ENCODE measurements around the gene ZHX3.

Gene ZHX3

GRCh38 chr20:41364967-41365765 is 47.6 kb upstream of the ZHX3 start:
- no peak overlapping the region for H3K4me2 ChIP-seq (ENCODE audit: low read length)
- no peak overlapping the region for H3K4me3 ChIP-seq (ENCODE audit: low read depth, low read length)
- peaks cover 8% of the 10 kb centered on the region for H3K4me1 ChIP-seq
- no peaks in the 10 kb centered on the region for H3K79me2 ChIP-seq
- no peak for TF ChIP-seq CTCF (IDR thresholded peaks at IDR 0.05)
- H2AFZ ChIP-seq, result no peak overlapping the region
- no peak overlapping the region for H3K9ac ChIP-seq
- H3K9me3 ChIP-seq (ENCODE audit: control insufficient read depth, low read length), result no peaks in the 10 kb centered on the region
- H3K27ac ChIP-seq, result no peak overlapping the region
- H3K27me3 ChIP-seq (ENCODE audit: control insufficient read depth, insufficient read depth, low read length), result no peaks in the 10 kb centered on the region
- no peaks in the 10 kb centered on the region for H3K36me3 ChIP-seq (ENCODE audit: control insufficient read depth, insufficient read depth, low read length)

GRCh38 chr20:41364236-41364855 is 46.8 kb upstream of the ZHX3 start:
- H3K9me3 ChIP-seq (ENCODE audit: control insufficient read depth, low read length), result no peaks in the 10 kb centered on the region
- H3K4me1 ChIP-seq, result peaks cover 8% of the 10 kb centered on the region
- H3K4me3 ChIP-seq (ENCODE audit: low read depth, low read length), result no peak overlapping the region
- H3K27ac ChIP-seq, result no peak overlapping the region
- no peak overlapping the region for H3K9ac ChIP-seq
- H3K27me3 ChIP-seq (ENCODE audit: control insufficient read depth, insufficient read depth, low read length), result no peaks in the 10 kb centered on the region
- no peak for TF ChIP-seq CTCF (IDR thresholded peaks at IDR 0.05)
- no peak overlapping the region for H2AFZ ChIP-seq
- no peaks in the 10 kb centered on the region for H3K79me2 ChIP-seq
- no peaks in the 10 kb centered on the region for H3K36me3 ChIP-seq (ENCODE audit: control insufficient read depth, insufficient read depth, low read length)
- no peak overlapping the region for H3K4me2 ChIP-seq (ENCODE audit: low read length)

- Histone ChIP-seq H3K9ac (no peak overlapping the region), H3K4me2 (ENCODE audit: low read length) (no peak overlapping the region), H3K9me3 (ENCODE audit: control insufficient read depth, low read length) (no peaks in the 10 kb centered on the region), H3K4me3 (ENCODE audit: low read depth, low read length) (no peak overlapping the region), H3K27ac (no peak overlapping the region), H3K79me2 (no peaks in the 10 kb centered on the region), H2AFZ (no peak overlapping the region), H3K4me1 (peaks cover 8% of the 10 kb centered on the region), H3K36me3 (ENCODE audit: control insufficient read depth, insufficient read depth, low read length) (no peaks in the 10 kb centered on the region), H3K27me3 (ENCODE audit: control insufficient read depth, insufficient read depth, low read length) (no peaks in the 10 kb centered on the region)
- TF ChIP-seq CTCF (IDR thresholded peaks at IDR 0.05), result no peak
These were observed 46.1 kb upstream of the ZHX3 start for GRCh38 chr20:41363601-41364000.

GRCh38 chr20:41362748-41363140 is 45.2 kb upstream of the ZHX3 start:
- TF ChIP-seq CTCF (IDR thresholded peaks at IDR 0.05), result no peak
- H3K4me1 ChIP-seq, result peaks cover 8% of the 10 kb centered on the region
- no peak overlapping the region for H3K4me3 ChIP-seq (ENCODE audit: low read depth, low read length)
- no peak overlapping the region for H3K27ac ChIP-seq
- no peaks in the 10 kb centered on the region for H3K9me3 ChIP-seq (ENCODE audit: control insufficient read depth, low read length)
- H2AFZ ChIP-seq, result no peak overlapping the region
- no peaks in the 10 kb centered on the region for H3K27me3 ChIP-seq (ENCODE audit: control insufficient read depth, insufficient read depth, low read length)
- no peak overlapping the region for H3K4me2 ChIP-seq (ENCODE audit: low read length)
- no peaks in the 10 kb centered on the region for H3K79me2 ChIP-seq
- H3K36me3 ChIP-seq (ENCODE audit: control insufficient read depth, insufficient read depth, low read length), result no peaks in the 10 kb centered on the region
- no peak overlapping the region for H3K9ac ChIP-seq
